GM23248 (cell line): ENCODE measurements around the gene DCAF16. TPM values are rescaled to one million over a fixed set of nuclear protein-coding genes. Genes with fewer than 3 reads are reported as not detected.

Source experiments
- DNase-seq: peaks from one replicate; pipeline ENCODE4 v3.0.0-alpha.2; 2015
- H2AFZ ChIP-seq: fragments of 200-600 bp; sonication (generic); 2 replicates; pipeline ENCODE4 v1.6.1; 2016; ENCODE audit warnings: antibody characterized with exemption
- H3F3A ChIP-seq: fragments of 200-600 bp; sonication (generic); 2 replicates; pipeline ENCODE4 v1.6.1; 2016; ENCODE audit warnings: mild to moderate bottlenecking, antibody characterized with exemption, mixed run types; ENCODE audit not compliant: insufficient read depth
- H3K27ac ChIP-seq: fragments of 200-600 bp; sonication (generic); 2 replicates; pipeline ENCODE4 v1.5.1; 2016; ENCODE audit warnings: mild to moderate bottlenecking
- H3K27me3 ChIP-seq: fragments of 200-600 bp; sonication (generic); replicated peaks from 2 replicates; pipeline ENCODE4 v1.6.1; 2016; ENCODE audit warnings: mild to moderate bottlenecking; ENCODE audit not compliant: insufficient read depth
- H3K36me3 ChIP-seq: fragments of 200-600 bp; sonication (generic); 2 replicates; pipeline ENCODE4 v1.6.1; 2016; ENCODE audit warnings: low read depth, mild to moderate bottlenecking
- H3K4me1 ChIP-seq: fragments of 200-600 bp; sonication (generic); 2 replicates; pipeline ENCODE4 v1.6.1; 2016; ENCODE audit warnings: mild to moderate bottlenecking; ENCODE audit not compliant: insufficient read depth
- H3K4me2 ChIP-seq: fragments of 200-600 bp; sonication (generic); one replicate; pipeline ENCODE4 v1.6.1; 2016; ENCODE audit warnings: mild to moderate bottlenecking; ENCODE audit not compliant: unreplicated experiment
- H3K4me3 ChIP-seq: fragments of 200-600 bp; sonication (generic); 2 replicates; pipeline ENCODE4 v1.5.1; 2016; ENCODE audit warnings: mild to moderate bottlenecking
- H3K79me2 ChIP-seq: fragments of 200-600 bp; sonication (generic); 2 replicates; pipeline ENCODE4 v1.6.1; 2016; ENCODE audit warnings: mild to moderate bottlenecking; ENCODE audit not compliant: insufficient read depth
- H3K9ac ChIP-seq: fragments of 200-600 bp; sonication (generic); 2 replicates; pipeline ENCODE4 v1.6.1; 2016; ENCODE audit warnings: mild to moderate bottlenecking
- H3K9me2 ChIP-seq: fragments of 200-600 bp; sonication (generic); 2 replicates; pipeline ENCODE4 v1.6.1; 2016; ENCODE audit warnings: mixed run types, mild to moderate bottlenecking, moderate library complexity; ENCODE audit not compliant: insufficient read depth
- H3K9me3 ChIP-seq: fragments of 200-600 bp; sonication (generic); one replicate; pipeline ENCODE4 v1.6.1; 2017; ENCODE audit warnings: low read depth
- H4K20me1 ChIP-seq: fragments of 200-600 bp; sonication (generic); 2 replicates; pipeline ENCODE4 v1.6.0; 2016; ENCODE audit not compliant: insufficient read depth
- EZH2 ChIP-seq: fragments of 200-600 bp; sonication (generic); IDR thresholded peaks from 2 replicates; pipeline ENCODE4 v1.6.1; 2018; ENCODE audit warnings: antibody characterized with exemption, mild to moderate bottlenecking; ENCODE audit not compliant: insufficient read depth, poor library complexity, severe bottlenecking
- EZH2phosphoT487 ChIP-seq: fragments of 200-600 bp; sonication (generic); IDR thresholded peaks from 2 replicates; pipeline ENCODE4 v1.6.1; 2018; ENCODE audit warnings: antibody characterized with exemption, moderate library complexity, mild to moderate bottlenecking, low read depth; ENCODE audit not compliant: insufficient read depth
- WGBS, 2 experiments: methylation state at CpG; one replicate each; pipeline ENCODE4 v1.1.6; 2015 to 2017; ENCODE audit warnings: low lambda C conversion rate in 2 of 2, low coverage in 1 of 2; ENCODE audit errors: missing lambda C conversion rate in 2 of 2; 5-methylcytosine and 5-hydroxymethylcytosine counted together
- in situ Hi-C: fragments of 300-500 bp; cut with MboI; formaldehyde crosslinking; loops from 2 replicates; pipeline ENCODE4 v1.15.0; 2020
- polyA plus RNA-seq: library from polyadenylated mRNA; unstranded; fragments of >200 nt; fragmentation: Nextera tagmentation; extraction: Ambion mirVana; gene quantifications from 2 replicates; pipeline ENCODE4 v1.2.1, GENCODE V29; 2016
- total RNA-seq: library from RNA; depleted of rRNA; stranded (reverse); fragments of >200 nt; shearing (Covaris generic); gene quantifications from 2 replicates; pipeline ENCODE4 v1.2.3, GENCODE V29; 2014

Gene DCAF16
- total and polyA plus RNA-seq, 2 experiments from 2014 or later = 11.8 to 24.4 TPM

DNA sequence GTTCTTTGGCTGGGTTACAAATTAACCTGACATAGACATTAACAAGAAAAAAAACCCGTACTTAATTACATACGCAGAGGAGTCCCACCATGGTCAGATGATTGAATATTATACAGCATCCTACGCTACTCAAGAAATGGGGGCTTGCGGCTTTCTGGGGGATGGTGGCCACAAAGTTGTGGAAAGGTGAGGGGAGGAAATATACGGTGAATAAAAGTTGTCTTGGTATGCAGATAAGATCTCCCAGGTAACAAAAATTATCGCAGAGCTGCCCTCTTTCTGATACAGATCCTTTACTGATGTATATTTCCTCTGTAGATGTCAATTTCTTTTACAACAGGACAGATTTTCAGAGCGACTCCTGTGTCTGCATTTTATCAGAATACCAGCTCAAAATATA, 890 bp downstream of the DCAF16 start:
- peak overlapping the region; percentile 95 for H3K27ac ChIP-seq

DNA sequence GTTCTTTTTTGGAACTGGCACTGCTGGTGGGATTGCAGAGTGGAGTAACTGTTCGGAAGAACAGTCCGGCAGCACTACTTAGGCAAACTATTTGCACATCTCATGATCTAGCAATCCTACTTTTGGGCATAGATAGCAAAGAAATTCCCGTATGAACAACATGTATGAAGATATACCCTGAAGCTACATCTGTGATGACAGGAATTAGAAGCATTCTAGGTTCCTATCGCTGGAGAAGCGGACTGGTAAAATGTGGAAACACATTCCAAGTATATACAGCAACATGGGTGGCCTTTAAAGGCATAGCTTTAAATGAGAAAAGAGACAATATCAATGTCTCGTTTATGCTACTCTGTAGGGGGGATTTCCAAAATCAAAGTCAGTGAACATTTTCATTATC, 3.1 kb downstream of the DCAF16 start:
- TF ChIP-seq EZH2 (no peak), EZH2phosphoT487 (no peak)
- Histone ChIP-seq H3K27me3 (no peaks in the 10 kb centered on the region), H3F3A (peaks cover 12% of the 10 kb centered on the region; the same call in 1 of the 2 replicates), H3K36me3 (peaks cover 18% of the 10 kb centered on the region), H4K20me1 (peaks cover 11% of the 10 kb centered on the region; the same call in 1 of the 2 replicates), H3K9me3 (no peaks in the 10 kb centered on the region), H3K4me2 (peak overlapping the region; percentile 91), H3K4me1 (peaks cover 40% of the 10 kb centered on the region), H3K79me2 (peaks cover 92% of the 10 kb centered on the region), H2AFZ (peak overlapping the region; percentile 17; the same call in 1 of the 2 replicates), H3K9ac (peak overlapping the region; percentile 98), H3K4me3 (peak overlapping the region; percentile 97), H3K9me2 (no peaks in the 10 kb centered on the region), H3K27ac (peak overlapping the region; percentile 1; the same call in 1 of the 2 replicates)
- DNase-seq = peak; percentile 44
- 10 to 16% methylated on average over 6 of the region's 6 CpGs for WGBS, 2 experiments
- in situ Hi-C loops = loop anchor here (25.0 kb wide), 1 partner anchor 245 kb away; no protein-coding TSS in a partner anchor

More for the DNA sequence above, 890 bp downstream of the DCAF16 start:
- H3K9me2 ChIP-seq = no peaks in the 10 kb centered on the region
- H2AFZ ChIP-seq = peak overlapping the region; percentile 92
- H3K36me3 ChIP-seq = peaks cover 4% of the 10 kb centered on the region; the same call in 1 of the 2 replicates
- 14 to 16% methylated on average over 7 of the region's 7 CpGs for WGBS, 2 experiments
- H4K20me1 ChIP-seq = peaks cover 11% of the 10 kb centered on the region; the same call in 1 of the 2 replicates
- H3K4me2 ChIP-seq = peak overlapping the region; percentile 91
- H3K27me3 ChIP-seq = no peaks in the 10 kb centered on the region
- peaks cover 93% of the 10 kb centered on the region for H3K79me2 ChIP-seq
- TF ChIP-seq EZH2phosphoT487 (no peak), EZH2 (no peak)
- DNase-seq = peak; percentile 10
- peaks cover 61% of the 10 kb centered on the region for H3K4me1 ChIP-seq
- no peaks in the 10 kb centered on the region for H3K9me3 ChIP-seq
- in situ Hi-C loops = loop anchor here (25.0 kb wide), 1 partner anchor 247 kb away; no protein-coding TSS in a partner anchor
- H3K4me3 ChIP-seq = peak overlapping the region; percentile 97
- H3K9ac ChIP-seq = peak overlapping the region; percentile 98
- peaks cover 12% of the 10 kb centered on the region; the same call in 1 of the 2 replicates for H3F3A ChIP-seq

DNA sequence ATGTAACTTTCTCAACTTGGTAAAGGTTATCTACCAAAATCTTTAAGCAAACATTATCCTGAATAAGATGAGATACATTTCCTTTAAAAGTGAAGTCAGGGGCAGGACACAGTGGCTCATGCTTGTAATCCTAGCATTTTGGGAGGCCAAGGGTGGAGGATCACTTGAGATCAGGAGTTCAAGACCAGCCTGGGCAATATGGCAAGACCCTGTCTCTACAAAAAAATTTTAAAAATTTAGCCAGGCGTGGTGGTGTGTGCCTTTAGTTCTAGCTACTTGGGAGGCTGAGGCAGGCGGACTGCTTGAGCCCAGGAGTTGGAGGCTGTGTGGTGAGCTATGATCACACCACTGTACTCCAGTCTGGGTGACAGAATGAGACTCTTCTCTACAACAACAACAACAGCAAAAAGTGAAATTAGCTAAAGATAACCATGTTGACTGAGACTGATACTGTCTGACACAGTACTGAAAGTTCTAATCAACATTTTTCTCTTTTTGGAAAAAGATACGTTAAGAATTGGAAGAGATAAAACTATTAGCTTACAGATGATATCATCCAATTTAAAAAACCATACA, 4.9 kb downstream of the DCAF16 start:
- Histone ChIP-seq H2AFZ (no peak overlapping the region), H3K9ac (no peak overlapping the region), H3K9me2 (no peaks in the 10 kb centered on the region), H3K4me1 (peaks cover 33% of the 10 kb centered on the region), H3K36me3 (peaks cover 26% of the 10 kb centered on the region), H3K27ac (no peak overlapping the region), H3K4me2 (no peak overlapping the region), H3K79me2 (peaks cover 95% of the 10 kb centered on the region), H4K20me1 (peaks cover 11% of the 10 kb centered on the region; the same call in 1 of the 2 replicates), H3F3A (peaks cover 12% of the 10 kb centered on the region; the same call in 1 of the 2 replicates), H3K27me3 (no peaks in the 10 kb centered on the region), H3K9me3 (no peaks in the 10 kb centered on the region), H3K4me3 (no peak overlapping the region)
- DNase-seq = no peak
- TF ChIP-seq EZH2 (no peak), EZH2phosphoT487 (no peak)
- in situ Hi-C loops = loop anchor here (25.0 kb wide), 1 partner anchor 243 kb away; no protein-coding TSS in a partner anchor
- 92 to 96% methylated on average over 3 of the region's 3 CpGs for WGBS, 2 experiments

DNA sequence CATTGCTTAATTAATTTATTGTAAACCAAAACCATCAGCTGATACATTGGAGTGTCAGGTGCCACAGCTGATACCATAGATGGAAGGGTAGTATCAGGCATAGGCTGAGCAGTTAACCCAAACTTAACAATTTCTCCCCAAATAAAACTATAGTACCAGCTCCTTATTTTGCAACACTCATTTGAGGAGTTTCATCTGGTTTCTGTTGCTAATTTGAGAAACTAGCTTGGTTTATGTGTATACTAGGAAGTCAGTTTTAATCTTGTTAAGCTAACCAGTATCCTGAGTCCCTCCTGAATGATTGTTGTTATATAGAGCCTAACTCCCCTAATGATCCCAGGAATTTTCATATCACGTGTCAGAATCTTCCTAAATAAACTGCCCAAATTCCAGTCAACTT, 12.7 kb downstream of the DCAF16 start:
- no peak overlapping the region for H2AFZ ChIP-seq
- H3K36me3 ChIP-seq = peaks cover 31% of the 10 kb centered on the region; the same call in 1 of the 2 replicates
- no peak for DNase-seq
- 100% methylated on average over 1 of the region's 1 CpG for WGBS, 2 experiments
- no peak overlapping the region for H3K9ac ChIP-seq
- no peak overlapping the region for H3K4me2 ChIP-seq
- H3K9me3 ChIP-seq = no peaks in the 10 kb centered on the region
- no peaks in the 10 kb centered on the region for H3K27me3 ChIP-seq
- TF ChIP-seq EZH2phosphoT487 (no peak), EZH2 (no peak)
- no peaks in the 10 kb centered on the region for H3K9me2 ChIP-seq
- no peaks in the 10 kb centered on the region for H4K20me1 ChIP-seq
- H3K4me1 ChIP-seq = no peaks in the 10 kb centered on the region
- H3K79me2 ChIP-seq = peaks cover 20% of the 10 kb centered on the region
- no peak overlapping the region for H3K4me3 ChIP-seq
- in situ Hi-C loops = no loop called here
- H3K27ac ChIP-seq = no peak overlapping the region
- peaks cover 9% of the 10 kb centered on the region; the same call in 1 of the 2 replicates for H3F3A ChIP-seq
